OCI-LY7 (cell line): ENCODE measurements around the gene KRTAP4-4.

Experiments used
- CTCF ChIP-seq: fragments of 200-600 bp; sonication (generic); conservative IDR thresholded peaks from 2 replicates; pipeline ENCODE4 v1.5.1; 2014; ENCODE audit warnings: mild to moderate bottlenecking, antibody characterized with exemption, low read length, moderate library complexity, mixed read lengths
- EZH2phosphoT487 ChIP-seq: fragments of 200-600 bp; sonication (generic); IDR thresholded peaks from 2 replicates; pipeline ENCODE4 v1.6.1; 2018; ENCODE audit warnings: low read depth, borderline replicate concordance, mild to moderate bottlenecking, mixed run types, antibody characterized with exemption, low read length, moderate library complexity, mixed read lengths

GRCh38 chr17:41171886-41172285, 11.3 kb upstream of the KRTAP4-4 start:
- TF ChIP-seq CTCF: no peak
- no peak for TF ChIP-seq EZH2phosphoT487
